GM19395 (cell line): ENCODE results near the gene TNS2.

Experiments used
- ATAC-seq: cut with Tn5 transposase; IDR thresholded peaks from one replicate; pipeline ENCODE4 v1.9.1; 2021; ENCODE audit warnings: mild to moderate bottlenecking, moderate library complexity; ENCODE audit not compliant: unreplicated experiment

Gene TNS2

DNA sequence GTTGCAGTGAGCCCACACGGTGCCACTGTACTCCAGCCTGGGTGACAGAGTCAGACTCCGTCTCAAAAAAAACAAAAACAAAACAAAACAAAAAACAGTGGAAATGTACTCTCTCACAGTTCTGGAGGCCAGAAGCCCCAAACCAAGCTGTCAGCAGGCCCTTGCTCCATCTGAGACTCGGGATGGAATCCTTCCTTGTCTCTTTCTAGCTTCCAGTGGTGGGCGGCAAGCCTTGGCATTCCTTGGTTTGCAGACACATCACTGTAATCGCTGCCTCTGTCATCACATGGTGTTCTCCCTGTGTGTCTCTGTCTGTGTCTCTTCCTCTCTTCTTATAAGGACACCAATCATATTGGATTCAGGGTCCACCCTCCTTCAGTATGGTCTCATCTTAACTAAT is 6.4 kb downstream of the TNS2 start:
- ATAC-seq, result no peak

DNA sequence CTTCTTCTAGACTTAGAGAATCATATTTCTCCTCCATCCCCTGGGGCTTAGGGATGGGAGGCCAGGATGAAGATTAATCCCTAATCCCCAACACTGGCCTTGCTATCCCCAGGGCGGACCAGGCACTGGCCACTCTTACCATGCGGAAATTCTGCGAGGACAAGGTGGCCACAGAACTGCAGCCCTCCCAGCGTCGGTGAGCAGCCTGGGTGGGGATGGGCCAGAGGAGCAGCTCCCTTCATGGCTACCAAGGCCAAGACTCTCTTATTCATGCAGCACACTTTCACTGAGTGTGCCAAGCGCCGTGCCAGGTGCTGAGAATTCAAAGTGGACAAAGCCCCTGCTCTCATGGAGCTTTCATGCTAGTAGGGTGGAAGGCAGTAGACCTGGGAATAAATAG is 7.0 kb downstream of the TNS2 start:
- ATAC-seq, result no peak

DNA sequence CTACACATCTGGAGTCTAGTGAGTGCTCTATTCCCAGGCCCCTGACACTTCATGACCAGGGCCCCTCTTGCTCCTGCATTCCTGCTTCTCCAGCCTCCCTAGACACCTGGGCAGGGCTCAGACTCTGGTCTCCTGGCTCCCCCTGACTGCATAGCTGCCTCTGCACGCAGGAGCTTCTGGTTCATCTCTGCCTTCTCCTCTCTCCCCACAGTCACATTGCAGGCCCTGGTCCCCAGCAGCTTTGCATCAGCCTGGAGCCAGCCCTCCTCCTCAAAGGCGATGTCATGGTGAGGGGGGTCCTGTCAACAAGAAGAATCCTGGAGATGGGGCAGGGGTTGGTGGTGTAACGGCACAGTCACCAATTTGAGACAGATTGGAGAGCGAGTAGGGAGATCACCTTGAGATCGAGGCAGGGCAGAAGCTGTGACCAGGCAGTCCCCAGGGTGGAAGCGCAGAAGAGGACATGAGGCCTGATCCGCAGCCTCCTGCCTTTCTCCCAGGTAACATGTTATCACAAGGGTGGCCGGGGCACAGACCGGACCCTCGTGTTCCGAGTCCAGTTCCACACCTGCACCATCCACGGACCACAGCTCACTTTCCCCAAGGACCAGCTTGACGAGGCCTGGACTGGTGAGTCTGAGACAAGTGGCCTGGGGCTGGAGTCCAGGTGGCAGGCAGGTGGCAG is 8.1 kb downstream of the TNS2 start:
- ATAC-seq, result no peak

DNA sequence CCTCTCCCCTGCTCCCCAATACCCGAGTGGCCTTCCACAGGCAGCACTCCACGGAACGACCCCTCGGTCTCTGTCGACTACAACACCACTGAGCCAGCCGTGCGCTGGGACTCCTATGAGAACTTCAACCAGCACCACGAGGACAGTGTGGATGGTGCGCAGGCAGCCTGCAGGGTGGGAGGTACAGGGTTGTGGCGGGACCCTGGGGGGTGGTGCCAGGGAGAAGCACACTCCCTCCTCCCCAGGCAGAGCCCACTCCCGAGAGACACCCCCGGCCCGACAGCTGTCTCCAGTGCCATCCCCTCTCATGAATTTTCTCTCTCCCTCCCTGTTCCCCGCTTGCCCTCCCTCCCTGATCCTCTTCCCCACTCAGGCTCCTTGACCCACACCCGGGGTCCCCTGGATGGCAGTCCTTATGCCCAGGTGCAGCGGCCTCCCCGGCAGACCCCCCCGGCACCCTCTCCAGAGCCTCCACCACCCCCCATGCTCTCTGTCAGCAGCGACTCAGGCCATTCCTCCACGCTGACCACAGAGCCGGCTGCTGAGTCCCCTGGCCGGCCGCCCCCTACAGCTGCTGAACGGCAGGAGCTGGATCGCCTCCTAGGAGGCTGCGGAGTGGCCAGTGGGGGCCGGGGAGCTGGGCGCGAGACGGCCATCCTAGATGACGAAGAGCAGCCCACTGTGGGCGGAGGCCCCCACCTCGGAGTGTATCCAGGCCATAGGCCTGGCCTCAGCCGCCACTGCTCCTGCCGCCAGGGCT is 9.0 kb downstream of the TNS2 start:
- no peak for ATAC-seq

DNA sequence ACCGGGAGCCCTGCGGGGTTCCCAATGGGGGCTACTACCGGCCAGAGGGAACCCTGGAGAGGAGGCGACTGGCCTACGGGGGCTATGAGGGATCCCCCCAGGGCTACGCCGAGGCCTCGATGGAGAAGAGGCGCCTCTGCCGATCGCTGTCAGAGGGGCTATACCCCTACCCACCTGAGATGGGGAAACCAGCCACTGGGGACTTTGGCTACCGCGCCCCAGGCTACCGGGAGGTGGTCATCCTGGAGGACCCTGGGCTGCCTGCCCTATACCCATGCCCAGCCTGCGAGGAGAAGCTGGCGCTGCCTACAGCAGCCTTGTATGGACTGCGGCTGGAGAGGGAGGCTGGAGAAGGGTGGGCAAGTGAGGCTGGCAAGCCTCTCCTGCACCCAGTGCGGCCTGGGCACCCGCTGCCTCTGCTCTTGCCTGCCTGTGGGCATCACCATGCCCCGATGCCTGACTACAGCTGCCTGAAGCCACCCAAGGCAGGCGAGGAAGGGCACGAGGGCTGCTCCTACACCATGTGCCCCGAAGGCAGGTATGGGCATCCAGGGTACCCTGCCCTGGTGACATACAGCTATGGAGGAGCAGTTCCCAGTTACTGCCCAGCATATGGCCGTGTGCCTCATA is 9.7 kb downstream of the TNS2 start:
- no peak for ATAC-seq

DNA sequence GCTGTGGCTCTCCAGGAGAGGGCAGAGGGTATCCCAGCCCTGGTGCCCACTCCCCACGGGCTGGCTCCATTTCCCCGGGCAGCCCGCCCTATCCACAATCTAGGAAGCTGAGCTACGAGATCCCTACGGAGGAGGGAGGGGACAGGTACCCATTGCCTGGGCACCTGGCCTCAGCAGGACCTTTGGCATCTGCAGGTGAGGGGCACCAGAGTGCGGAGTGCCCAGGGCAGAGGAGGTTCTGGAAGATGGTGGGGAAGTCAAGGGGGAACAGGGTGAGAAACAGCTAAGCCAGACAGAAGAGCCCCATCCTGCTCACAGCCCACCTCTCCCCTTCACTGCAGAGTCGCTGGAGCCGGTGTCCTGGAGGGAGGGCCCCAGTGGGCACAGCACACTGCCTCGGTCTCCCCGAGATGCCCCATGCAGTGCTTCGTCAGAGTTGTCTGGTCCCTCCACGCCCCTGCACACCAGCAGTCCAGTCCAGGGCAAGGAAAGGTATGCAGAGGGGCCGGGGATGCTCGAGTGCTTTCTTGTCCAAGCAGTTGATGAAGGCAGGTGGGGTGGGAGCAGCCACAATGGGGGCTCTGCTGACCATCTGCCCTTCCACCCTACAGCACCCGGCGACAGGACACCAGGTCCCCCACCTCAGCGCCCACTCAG is 10.3 kb downstream of the TNS2 start:
- ATAC-seq, result no peak

DNA sequence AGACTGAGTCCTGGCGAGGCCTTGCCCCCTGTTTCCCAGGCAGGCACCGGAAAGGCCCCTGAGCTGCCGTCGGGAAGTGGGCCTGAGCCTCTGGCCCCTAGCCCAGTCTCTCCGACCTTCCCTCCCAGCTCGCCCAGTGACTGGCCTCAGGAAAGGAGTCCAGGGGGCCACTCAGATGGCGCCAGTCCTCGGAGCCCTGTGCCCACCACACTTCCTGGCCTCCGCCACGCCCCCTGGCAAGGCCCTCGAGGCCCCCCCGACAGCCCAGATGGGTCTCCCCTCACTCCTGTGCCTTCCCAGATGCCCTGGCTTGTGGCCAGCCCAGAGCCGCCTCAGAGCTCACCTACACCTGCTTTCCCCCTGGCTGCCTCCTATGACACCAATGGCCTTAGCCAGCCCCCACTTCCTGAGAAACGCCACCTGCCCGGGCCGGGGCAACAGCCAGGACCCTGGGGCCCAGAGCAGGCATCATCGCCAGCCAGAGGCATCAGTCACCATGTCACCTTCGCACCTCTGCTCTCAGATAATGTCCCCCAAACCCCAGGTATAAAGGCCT is 10.9 kb downstream of the TNS2 start:
- no peak for ATAC-seq

DNA sequence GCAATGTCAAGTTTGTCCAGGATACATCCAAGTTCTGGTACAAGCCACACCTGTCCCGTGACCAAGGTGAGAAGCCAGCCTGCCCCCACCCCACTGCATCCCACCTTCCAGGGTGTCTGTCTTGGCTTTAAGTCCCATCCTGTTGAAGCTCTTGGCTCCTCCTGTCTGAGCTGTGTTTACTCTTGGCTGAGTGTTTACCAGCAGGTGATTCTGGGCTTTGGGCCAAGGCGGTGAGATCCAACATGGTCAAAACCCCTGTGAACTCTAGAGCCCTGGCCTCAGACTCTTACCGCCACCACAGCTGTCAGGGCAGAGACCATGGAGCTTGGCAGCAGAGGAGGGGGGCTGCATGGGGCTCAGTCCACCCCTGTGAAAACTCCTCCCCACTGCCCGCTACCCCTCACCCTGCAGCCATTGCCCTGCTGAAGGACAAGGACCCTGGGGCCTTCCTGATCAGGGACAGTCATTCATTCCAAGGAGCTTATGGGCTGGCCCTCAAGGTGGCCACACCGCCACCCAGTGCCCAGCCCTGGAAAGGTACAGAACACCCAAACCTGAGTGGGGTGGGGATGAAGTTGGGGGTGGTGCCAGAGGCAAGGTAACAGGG is 11.6 kb downstream of the TNS2 start:
- no peak for ATAC-seq

DNA sequence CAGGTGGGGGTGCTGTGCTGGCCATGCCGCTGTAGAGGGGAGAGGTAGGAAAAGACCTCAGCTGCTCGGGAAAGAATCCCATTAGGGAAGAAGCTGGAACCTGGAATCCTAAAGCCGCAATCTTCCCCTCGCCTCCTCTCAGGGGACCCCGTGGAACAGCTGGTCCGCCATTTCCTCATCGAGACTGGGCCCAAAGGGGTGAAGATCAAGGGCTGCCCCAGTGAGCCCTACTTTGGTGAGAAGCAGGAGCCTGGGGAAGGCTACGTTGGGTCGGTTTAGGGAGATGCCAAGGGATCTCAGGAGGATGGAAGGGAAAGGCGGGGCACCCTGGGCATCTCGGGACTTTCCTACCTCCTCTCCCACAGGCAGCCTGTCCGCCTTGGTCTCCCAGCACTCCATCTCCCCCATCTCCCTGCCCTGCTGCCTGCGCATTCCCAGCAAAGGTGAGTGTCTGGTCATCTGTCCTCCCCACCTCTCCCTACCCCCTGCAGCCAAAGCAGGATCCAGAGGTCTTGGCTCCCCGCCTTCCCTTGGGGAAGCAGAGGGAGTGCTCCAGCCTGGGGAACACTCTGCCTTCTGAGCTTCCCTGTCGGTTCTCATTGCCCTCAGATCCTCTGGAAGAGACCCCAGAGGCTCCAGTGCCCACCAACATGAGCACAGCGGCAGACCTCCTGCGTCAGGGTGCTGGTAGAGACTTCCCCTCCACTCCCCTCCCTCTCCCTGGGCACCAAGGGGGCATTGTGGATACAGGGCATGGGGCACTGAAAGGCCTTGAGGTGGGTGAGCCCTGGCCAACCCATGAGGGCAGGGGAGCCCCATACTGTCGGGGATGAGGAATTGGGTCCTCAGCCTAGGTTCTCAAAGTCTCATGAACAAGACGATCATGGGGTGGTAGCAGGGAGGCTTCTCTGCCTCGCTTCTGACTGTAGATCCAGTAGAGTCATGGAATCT is 12.4 kb downstream of the TNS2 start:
- ATAC-seq, result no peak

DNA sequence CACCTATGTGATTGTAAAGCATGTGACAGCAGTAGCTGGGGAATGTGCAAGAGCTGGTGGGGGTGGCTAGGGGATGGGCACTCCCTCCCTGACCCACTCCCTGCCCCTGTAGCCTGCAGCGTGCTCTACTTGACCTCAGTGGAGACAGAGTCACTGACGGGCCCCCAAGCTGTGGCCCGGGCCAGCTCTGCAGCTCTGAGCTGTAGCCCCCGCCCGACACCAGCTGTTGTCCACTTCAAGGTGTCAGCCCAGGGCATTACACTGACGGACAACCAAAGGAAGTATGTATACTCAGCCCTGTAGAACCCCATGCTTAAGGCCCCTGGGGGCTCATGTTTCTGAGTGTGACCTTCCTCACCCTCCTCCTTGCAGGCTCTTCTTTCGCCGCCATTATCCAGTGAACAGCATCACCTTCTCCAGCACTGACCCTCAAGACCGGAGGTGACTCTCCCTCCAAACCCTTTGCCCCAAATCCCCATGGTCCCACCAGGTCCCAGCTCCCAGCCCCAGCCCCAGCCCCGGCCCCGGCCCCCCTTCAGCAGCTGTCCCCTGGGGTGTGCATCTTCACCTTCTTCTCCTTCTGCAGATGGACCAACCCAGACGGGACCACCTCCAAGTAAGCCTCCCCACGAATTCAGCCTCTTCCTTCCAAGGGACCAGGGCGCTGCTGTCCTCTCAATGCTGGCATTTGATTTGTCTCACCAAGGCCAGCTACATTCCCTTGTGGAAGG is 13.3 kb downstream of the TNS2 start:
- no peak for ATAC-seq

DNA sequence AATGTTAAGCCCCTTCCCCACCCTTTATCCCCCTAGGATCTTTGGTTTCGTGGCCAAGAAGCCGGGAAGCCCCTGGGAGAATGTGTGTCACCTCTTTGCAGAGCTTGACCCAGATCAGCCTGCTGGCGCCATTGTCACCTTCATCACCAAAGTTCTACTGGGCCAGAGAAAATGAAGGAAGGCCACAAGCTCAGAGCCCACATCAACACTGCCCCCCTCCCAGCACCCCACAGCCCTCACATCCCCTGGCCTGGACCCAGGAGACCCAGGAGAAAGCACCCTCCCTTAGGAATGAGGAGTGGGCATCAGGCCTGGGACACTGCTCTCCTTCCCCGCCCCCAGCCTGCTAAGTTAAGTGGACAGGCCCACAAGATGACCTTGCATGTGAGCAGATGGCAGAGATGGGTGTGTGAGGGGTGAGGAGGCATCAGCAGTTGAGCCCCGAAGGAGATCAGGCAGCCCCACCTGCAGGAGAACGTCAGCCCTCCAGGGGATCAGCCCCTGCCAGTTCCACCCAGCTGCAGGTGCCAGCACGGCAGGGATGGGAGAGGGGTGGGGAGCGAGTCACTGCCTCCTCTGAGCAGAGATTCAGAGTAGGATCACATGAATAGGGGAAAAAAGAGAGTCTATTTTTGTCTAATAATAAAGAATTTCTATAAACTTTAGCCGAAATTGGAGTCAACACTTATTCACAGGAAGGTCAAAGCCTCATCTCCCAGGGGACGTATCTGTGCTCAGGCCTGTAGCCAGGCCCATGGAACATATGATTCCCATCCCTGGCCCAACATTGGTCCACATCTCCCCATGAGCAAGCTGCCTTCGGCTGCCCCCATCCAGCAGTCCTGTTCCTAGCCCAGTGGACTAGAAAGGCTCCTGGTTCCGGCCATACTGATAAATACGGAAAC is 14.1 kb downstream of the TNS2 start:
- ATAC-seq, result no peak

DNA sequence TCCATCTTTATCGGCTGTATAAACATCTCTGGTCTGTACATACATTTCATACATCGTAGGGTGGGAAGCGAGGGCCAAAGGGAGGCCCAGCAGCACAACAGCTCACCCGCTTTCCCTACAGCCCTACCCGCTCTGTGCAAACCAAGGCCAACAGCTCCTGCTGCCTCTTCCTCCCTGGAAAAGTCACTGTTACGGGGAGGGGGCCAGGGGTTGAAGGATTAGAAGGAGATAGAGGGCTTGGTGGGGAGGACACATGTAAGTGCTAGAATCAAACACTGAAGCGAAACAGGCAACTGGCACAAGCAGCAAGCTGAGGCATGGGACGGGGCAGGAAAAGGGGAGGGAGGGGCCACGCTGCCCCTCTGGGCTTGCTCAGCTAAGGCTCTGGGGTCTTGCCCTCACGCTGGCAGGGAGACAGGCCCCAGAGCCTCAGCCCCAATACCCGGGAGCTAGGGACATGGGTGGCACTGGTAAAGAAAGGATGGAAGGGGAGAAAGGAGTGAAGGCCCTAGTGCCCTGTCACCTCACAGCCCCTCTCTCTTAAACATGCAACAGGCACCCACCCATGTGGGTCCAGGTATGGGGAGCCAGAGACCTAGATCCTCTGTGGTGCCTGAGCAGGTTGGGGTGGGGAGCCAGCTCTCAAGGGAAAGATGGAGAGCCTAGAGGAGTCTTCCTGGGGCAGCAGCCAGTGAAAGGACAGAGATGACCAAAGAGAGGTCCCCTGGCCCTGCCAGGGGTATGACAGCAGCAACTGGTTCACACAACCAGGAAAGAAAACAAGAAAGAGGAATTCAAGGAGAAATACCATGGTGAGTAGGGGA is 15.0 kb downstream of the TNS2 start:
- no peak for ATAC-seq

DNA sequence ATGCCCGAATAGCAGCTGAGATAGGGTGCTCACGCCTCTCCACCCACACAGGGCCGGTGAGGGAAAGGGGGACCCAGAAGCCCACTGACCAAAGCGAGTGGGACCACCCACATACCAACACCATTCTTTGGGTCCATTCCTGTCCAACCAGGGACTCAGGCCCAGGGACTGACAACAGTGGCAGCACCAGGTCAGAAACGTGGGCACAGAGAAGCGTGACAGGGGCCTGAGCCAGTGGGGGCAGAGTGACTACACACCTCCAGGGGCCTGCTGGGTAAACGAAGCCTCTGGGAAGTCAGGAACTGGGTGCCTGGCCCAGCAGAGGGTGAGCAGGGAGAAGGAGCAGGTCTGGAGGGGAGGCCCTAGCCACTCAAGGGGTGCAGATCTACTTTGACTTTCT is 15.6 kb downstream of the TNS2 start:
- ATAC-seq, result no peak

DNA sequence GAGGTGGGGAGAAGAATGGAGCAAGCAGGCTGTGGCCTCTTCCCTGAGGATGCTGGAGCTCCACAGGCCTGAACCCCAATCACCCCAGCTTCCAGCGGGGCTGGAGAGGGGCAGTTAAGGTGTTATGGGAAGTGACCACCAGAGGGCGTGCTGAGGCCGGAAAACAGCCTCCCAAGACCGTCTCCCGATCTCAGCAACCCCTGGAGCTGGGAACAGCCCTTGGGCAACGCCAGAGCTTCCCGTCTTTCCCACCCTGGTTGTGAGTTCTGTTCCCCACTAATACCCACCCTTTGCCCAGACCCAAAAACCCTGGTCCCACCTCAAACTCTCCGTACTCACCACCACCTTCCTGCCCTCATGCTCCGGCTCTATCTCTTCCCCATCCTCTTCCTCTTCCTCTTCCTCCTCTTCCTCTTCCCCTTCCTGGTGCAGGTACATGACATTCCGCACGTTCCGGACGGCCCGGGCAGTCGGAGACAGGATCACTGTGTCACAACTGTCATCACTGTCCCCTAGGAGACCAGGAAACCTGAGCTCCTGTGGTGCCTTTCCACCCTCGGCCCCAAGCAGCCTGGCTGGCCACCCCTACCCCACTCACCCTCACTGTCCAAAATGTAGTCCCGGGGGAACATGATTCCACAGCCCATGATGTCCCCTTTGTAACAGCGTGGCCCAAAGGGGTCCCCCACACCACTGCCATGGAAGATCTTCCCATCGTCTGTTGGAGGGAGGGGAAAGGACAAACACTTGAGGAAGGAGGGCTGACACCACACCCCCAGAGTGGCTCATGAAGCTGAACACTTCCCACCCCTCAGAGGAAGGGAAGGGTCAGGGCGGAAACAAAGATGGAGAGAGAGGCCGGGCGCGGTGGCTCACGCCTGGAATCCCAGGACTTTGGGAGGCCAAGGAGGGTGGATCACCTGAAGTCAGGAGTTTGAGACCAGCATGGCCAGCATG is 16.4 kb downstream of the TNS2 start:
- ATAC-seq, result no peak

DNA sequence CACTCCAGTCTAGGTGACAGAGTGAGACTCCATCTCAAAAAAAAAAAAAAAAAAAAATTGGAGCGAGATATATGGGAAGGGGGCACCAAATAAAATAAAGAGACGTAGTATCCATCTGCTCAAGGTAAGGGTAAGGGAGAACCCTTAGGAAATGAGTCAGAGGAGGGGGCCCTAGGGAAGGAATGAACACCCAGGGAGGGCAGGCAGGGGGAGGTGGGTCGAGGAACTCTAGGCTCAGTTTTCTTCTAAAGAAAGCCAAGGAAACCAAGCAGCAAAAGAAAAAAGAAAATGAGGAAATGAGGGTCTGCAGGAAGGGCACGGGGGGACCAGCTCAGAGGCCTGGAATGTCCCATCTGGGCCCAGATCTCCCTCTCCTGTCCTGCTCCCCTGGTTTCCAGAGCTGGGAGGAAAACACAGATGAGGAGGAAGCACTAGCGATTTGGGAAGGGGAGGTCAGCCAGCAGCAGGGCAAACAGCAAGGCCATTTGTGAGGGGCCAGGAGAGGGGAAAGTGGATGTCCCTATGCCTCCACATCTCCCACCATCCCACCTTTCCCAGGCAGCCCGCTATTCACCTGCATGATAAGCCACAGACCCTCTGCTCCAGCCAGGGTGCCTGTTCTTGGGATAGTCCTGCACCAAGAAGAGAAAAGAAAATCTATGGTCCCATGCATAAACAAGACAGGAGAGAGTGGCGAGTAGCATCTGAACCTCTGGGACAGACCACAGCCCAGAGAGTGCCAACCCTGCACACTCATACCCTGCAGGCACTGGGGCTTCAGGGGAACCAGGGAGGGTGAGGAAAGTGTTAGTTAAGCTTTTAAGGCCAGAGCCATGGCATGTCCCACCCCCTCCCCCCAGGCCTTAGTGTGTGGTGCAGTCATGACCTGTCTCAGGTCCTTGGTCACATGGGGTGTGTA is 17.5 kb downstream of the TNS2 start:
- no peak for ATAC-seq
